ENCODE data around the gene SLC22A23.

SLC22A23 gene

DNA sequence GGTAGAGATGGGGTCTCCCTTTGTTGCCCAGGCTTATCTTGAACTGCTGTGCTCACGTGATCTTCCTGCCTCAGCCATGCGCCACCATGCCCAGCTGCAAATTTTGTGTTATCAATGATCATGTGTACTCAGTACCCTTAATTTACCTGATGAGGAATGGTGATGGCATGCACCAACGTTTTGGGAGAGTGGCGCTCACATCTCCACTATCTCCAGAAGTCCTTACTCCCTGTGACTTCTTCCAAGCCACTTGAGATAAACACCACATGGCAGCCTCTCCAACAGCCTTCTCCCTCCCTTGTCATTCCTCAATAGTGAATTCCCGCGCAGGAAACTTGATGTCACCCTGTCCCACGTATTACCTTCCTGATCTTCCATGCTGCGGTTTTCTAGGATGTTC, 140.0 kb downstream of the SLC22A23 start:
- no peak for DNase-seq (ENCODE audit: low spot score)

DNA sequence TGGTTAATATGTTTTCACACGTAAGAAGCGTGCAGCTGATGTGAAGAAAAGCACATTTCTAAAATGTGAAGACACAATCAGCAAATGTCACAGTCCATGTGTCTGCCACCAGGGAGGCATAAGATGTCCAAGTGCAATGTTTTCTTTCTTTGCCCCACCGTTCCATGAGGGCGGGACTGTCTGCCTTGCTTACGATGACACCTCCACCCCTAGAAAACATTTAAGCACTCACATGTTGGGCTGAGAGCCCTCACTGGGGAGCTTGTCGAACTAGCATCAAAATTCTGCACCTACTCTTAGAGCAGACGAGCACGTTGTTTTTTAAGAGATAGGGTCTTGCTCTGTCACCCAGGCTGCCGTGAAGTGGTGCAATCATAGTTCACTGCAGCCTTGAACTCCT, 140.5 kb downstream of the SLC22A23 start:
- DNase-seq (ENCODE audit: low spot score): peak; percentile 53

DNA sequence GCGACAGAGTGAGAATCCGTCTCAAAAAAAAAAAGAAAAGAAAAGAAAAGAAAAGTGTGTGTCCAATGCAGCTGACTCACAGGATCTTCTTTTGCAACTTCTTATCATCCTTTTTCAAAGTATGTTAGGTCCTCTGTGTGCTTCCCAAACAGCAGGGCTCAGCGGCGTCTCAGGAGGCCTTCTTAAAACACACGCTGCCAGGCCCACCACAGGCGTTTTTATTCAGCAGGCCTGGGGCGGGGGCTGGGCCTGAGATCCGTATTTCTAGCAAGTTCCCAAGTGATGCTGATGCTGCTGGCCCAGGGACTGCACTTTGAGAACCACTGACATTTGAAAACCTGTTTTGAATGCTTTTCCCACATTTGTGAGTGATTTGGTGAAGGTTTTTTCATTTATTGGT, 141.0 kb downstream of the SLC22A23 start:
- DNase-seq (ENCODE audit: low spot score): peak; percentile 31

DNA sequence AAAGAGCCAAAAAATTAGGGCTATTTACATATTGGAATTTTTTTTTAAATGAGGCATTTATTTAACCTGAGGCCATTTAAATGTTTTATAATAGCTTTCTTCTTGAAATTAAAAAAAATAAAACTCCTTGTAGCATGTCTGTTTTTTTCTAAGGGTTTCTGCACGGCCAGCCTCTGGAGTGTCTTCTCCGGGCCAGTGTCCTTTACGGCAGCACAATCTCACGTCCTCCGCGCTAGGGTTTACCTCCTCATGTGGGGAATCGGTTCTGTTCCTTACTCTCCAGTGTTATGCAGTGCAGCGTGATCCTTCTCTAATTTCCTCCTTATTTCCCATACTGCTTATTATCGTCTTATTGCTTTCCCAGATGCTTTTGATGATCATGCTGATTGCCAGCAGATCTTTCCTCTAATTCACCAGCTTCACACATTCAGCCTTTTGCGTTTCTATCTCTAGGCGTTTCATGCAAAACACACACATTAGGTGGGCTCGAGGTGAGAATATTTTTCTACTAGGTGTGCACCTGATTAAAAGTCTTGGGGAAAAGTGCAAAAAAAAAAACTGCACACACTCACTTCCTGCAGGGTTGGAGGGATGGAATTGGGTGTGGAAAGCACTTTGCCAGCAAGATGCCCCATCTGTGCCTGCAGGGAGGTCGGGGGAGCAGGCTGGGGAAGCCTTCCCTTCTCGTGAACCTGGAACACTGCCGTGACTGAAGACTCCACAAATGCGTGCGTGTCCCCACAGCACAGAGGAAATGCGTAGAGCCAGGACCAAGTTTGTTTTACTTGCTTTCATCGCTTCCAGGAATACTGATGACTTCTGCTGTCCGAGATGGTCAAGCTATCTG, 142.0 kb downstream of the SLC22A23 start:
- DNase-seq (ENCODE audit: low spot score): peak; percentile 37

DNA sequence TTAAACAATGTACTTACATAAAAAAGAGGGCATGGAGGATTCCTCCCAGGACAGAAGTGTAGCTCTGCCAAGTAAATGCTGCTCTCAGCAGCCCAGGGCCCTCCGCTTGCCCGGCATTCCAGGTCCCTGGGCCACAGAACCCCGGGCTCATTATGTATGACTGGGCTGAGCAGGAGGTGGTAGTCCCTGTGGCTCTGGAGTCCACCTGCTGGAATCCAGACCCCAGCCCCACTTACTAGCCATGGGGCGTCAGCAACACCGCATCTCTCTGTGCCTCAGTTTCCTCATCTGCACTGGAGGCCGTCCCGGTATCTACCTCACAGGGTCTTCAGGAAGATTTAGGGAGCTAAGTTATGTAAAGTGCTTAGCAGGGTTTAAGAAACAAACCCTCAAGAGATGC, 142.7 kb downstream of the SLC22A23 start:
- peak; percentile 34 for DNase-seq (ENCODE audit: low spot score)

DNA sequence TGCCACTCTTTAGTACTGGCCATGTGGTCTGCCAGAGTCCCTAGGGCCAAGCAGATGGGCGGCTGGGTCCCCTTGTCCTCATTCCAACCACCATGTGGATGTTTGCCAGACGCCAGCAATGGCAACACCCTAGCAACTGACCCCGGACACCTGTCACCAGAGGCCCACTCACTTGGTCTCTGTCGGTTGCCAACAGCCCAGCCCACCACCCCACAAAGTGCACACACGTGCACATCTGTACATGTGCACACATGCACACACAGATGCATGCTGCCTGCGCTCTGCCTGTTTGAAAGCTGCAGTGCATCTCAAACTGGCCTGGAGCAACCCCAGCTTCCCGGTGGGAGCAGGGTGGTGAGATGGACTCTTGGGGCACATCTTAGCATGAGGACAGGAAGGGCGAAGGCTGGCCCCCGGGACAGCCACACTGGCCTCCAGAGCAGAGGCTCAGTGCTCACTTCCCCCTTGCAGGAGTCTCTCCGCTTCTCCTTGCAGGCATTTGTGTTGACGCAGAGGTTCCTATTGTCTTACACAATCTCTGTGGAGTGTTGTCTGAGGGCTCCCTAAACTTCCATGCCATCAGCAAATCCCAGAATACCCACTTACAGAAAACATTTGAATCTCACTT, 144.1 kb downstream of the SLC22A23 start:
- DNase-seq (ENCODE audit: low spot score): peak; percentile 58

DNA sequence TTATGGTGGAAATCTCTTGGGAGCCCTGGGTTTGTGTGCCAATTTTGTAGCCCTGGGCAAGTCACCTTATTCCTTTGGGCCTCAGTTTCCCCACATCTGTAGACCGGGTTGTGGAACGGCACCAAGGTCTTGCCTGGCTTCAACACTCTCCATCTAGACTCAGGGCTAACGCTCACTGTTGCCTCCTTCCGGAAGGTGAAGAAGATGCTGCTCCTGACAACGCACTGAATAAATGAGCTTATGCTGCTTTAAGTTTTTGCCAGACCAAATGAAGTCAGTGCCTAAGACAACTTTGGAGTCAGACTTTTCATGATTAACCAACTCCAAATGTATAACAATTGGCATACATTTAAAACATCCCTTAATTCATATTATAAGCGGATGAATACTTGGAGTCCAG, 145.0 kb downstream of the SLC22A23 start:
- DNase-seq (ENCODE audit: low spot score): peak; percentile 11

DNA sequence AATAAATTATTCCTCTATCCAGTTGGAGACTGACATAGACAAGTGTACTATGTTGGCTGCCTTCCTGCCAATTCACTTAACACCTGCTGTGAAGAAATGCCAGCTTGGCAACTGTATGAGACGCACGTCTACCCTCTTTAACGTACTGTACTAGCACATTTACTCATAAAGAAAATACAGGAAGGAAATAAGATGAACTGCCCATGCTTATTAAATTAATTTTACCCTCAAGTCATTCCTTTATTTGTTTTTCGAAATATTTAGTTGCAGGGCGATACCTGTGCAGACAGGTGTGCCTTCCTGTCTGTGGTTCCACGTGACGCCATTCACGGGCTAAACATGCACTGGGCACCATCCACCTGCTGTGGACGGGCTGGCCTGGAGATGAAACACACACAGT, 146.1 kb downstream of the SLC22A23 start:
- DNase-seq (ENCODE audit: low spot score): no peak

DNA sequence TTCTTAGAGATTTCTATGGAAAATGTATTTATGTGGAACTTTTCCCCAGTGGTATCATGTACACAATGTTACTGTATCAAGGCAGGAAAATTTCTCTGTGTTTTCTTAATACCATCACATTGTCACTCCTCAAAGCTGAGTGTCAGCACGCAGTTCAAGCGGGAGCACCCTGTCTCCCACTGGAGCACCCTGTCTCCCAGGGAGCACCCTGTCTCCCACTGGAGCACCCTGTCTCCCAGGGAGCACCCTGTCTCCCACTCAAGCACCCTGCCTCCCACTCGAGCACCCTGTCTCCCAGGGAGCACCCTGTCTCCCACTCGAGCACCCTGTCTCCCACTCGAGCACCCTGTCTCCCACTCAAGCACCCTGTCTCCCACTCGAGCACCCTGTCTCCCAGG, 146.8 kb downstream of the SLC22A23 start:
- no peak for DNase-seq (ENCODE audit: low spot score)

DNA sequence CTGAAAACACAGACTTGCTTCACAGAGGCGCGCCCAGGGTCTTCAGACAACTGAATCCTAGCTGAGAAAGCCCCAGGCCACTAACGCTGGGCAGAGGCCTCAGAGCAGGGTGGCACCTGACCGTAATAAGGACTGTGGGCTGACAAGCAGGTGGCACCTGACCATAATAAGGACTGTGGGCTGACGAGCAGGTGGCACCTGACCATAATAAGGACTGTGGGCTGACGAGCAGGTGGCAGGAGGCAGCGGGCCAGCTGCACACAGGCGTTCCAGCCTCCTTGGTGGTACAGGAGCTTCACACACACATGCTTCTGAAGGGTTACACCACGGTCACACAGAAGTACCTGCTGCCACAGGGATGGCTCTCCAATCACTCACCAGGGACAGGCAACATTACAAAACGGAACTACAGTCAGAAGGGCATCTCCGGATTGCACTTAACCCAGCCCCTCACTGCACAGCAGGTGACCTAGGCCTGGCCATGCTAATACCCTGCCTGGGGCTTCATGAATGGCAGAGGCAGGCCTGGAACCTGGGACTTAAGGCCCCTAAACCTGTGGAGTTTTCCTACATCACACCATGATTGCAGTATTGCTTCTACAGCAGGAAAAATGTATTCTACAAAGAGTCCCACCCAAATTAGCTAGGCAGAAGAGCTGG, 147.3 kb downstream of the SLC22A23 start:
- peak; percentile 52 for DNase-seq (ENCODE audit: low spot score)

DNA sequence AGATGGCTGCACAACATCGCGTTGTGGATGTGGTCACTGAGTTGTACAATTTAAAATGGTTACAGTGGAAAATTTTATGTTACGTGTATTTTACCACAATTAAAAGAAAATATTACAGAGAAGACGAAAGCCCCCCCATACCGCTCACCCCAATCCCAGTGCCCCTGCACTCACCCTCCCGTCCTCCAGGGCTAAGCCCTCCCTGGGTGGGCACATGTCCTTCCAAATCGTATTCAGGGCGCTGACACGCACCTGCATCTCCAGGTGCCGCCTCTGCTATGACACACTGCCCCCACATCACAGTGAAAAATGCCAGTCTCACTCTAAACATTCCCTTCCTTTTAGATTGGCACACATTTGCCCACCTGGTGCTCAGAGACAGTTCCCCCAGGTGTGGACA, 148.7 kb downstream of the SLC22A23 start:
- no peak for DNase-seq (ENCODE audit: low spot score)

DNA sequence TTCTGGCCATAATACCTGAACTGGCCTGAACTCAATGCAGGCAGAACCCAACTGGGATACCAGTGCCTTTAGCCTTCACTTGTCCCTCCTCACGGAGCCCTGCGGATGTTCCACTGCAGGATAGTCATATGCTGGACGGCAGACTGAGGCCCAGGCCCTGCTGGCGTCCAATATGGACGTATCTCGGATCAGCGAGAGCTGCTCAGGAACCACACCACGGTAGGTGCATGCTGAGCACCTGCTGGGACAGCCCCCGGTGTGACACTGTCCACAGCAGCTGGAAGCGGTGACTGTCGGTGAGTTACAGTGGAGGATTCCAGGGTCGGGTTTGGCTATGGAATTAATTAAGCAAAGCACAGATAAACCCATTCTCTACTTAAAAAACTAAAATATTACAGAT, 149.4 kb downstream of the SLC22A23 start:
- no peak for DNase-seq (ENCODE audit: low spot score)

DNA sequence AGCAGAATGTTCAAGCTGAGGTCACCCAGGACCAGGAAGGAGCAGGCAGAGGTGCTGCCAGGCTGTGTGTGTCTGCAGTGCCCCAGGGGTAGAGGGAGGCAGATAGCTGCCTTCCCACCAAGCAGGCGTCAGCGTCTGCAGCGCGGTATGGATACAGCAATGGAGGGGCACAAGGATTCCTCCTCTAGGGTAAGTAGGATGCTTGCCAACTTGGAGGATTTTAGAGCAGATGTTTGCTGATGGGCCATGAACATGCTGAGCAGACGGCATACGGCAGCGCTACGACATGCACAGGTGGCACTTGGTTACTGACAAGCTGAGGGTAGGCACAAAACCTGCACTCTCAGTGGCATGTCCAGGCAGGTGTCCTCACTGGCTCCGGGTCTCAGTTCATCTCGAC, 150.0 kb downstream of the SLC22A23 start:
- DNase-seq (ENCODE audit: low spot score): no peak

DNA sequence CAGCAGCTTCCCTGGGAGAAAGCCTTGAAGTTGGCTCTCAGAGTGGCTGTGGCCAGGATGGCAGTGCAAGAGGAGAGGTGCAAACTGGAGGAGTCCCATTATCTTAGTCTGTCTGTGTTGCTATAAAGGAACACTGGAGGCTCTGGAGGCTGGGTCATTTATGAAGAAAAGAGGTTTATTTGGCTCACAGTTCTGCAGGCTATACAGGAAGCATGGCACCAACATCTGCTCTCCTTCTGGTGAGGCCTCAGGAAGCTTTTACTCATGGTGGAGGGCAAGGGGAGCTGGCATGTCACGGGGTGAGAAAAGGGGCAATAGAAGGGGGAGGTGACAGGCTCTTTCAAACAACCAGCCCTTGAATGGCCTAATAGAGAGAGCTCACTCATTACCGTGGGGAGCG, 151.0 kb downstream of the SLC22A23 start:
- no peak for DNase-seq (ENCODE audit: low spot score)

DNA sequence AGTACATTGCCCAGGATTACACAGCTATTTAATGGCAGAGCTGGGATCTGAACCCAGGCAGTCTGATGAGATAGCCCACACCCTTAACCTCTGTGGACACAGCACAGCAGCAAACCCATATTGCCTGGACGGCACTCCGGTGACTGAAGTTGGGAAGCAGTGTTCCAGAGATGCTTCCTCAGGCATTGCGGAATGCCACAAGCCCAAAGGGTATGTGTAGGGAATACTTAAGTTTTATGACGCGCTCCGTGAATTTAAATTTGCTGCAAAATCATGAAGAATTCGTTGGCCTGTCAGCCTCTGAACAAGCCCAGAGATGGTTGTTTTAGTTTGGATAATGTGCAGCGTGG, 151.7 kb downstream of the SLC22A23 start:
- no peak for DNase-seq (ENCODE audit: low spot score)

DNA sequence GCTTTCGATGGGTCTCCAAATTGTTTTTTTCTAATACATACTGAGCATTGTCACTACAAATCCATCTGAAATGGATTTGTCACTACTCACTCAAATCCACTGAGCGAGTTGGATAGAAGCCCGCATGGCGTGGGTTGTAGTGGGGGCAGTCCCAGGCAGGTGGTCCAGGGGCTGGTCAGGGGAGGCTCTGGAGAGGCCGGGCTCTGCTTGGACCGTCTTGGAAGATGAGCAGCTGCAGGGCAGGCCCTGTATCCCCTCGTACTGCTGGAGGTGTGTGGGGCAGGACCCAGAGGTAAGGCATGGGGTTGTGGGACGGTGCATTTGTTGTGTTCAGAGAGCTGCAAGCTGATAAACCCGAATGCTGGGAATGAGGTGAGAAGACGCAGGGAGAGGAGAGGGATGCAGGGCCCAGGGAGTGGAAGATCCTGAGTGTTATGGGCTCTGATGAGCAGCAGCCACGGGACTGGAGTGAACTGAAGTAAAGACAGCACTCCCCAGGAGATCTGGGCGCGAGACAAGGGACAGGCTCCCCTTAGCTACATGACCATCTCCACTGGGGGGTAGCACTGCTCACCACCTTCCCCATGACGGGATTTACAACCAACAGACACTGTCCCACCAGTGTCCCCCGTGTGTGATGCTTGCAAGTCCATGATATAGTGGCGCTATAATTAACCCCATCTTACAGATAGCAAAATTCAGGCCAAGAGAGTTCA, 152.2 kb downstream of the SLC22A23 start:
- DNase-seq (ENCODE audit: low spot score): no peak

DNA sequence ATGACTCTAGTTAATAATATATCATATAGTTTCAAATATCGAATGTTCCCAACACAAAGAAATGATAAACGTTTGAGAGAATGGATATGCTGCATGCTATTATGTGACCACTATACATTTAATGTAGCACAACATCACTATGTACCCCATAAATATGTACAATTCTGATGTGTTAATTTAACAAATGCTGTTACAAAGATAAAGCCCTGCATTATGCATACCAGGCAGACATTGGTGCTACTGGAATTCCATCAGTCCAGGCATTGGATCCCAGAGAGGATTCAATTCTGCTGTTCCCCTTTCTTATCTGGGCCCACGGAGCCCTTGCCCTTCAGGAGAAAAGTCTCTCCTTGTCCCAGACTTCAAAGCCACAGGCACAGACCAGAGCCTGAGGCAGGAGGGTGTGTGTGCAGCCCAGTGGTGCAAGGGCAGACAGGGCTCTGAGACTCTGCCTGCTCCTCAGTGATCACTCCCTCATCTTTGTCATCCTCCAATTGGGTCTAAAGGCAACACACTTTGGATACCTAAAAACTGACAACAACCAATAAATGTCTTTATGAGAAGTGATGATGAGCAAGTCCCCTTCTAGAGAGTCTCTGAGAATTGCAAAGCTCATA, 152.9 kb downstream of the SLC22A23 start:
- no peak for DNase-seq (ENCODE audit: low spot score)

DNA sequence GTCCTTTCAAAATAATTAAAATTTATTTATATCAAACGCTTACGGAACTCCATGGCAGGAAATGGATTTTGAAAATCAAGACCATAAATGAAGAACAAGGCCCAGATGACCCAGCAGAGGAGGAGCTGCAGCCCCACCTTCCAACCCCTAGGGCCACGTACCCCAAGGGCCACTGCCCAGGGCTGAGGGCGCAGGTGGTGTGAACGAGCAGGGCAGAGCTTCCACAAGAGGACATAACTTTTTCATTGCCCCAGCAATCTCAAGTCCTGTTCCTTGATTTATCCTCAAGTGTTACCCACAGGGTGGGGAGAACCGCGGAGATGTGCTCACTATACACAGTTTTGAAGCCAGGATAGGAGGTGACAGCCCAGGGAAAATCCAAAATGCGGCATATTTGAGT, 155.3 kb downstream of the SLC22A23 start:
- no peak for DNase-seq (ENCODE audit: low spot score)

DNA sequence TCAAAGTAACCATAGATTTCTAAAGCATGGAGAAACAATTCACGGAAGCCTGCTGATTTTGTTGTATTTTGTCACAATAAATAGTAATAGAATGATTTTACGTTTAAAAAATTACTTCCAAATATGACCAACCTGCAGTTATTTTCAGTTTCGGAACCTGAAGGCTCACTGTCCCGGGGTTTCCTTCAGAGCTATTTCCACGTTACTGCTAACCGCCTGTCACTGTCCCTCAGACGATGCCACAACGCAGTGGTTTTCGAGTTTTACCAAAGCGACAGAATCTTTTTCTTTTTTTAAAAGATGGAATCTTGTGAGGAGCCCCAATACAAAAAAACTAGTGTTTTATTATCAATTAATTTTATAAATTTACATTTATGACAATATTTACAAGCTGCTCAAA, 157.6 kb downstream of the SLC22A23 start:
- no peak for DNase-seq (ENCODE audit: low spot score)

DNA sequence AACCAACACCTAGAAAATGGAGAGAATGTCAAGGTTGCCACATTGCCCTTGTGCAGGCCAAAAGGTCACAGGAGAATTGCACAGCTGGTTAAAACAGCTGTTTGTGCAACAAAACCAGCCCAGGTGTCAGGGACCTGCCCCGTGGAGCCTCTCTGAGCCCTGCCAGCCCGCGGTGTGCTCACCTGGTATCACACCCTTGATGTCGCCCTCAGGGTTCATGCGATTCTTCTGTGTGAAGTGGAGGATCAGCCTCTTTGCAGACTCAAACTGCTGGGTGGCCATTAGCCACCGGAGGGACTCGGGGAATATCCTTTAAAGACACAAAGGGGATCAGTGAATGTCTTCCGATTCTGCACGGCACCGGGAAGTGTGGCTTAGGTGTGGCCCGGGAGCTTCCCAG, 158.9 kb downstream of the SLC22A23 start:
- no peak for DNase-seq (ENCODE audit: low spot score)

DNA sequence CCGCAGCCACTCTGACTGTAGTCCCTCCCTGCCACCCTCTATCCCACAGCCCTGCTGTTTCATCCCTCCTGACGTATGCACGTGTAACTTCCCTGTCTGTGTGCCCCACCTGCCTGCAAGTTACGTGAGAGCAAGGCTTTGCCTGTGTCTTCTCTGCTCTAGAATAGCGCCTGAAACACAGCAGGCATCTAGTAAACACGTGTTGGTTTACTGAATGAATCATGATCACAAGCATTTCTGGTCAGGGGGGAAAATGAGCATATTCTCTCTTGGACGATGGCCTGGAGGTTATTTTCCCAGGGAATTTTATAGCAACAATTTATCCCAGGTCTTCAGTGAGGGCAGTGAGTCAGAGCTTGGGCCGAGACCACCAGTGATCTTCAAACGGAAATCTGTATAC, 159.8 kb downstream of the SLC22A23 start:
- no peak for DNase-seq (ENCODE audit: low spot score)

DNA sequence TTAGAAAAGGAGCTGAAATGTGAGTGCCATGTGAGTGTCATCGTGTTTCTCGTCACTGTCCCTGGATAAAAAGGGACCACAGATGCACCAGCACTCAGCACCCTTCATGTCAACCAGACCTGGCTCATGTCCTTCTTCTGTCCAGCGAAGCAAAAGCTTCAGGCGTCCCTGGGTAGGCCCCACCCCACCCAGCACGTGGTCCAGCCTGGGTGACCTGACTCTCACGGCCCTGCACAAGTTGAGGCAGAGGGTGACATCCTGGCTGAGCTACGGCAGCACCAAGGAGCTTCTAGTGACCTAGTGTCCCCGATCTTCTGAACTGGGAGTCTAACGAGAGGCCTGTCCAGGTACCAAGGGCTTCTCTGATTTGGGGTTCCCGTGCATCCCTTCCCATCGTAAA, 160.3 kb downstream of the SLC22A23 start:
- no peak for DNase-seq (ENCODE audit: low spot score)
